ENCODE measurements around the gene TOGARAM2. TPM values are rescaled to one million over a fixed set of nuclear protein-coding genes. Genes with fewer than 3 reads are reported as not detected.
"Not testable (repeated sequence)": the region's sequence is repeated elsewhere in the genome, so short reads cannot be mapped to it uniquely, and the experiment has no call there.

TOGARAM2 gene
- total RNA-seq, 2 experiments from 2014 or later: 5.2 to 5.3 TPM

DNA sequence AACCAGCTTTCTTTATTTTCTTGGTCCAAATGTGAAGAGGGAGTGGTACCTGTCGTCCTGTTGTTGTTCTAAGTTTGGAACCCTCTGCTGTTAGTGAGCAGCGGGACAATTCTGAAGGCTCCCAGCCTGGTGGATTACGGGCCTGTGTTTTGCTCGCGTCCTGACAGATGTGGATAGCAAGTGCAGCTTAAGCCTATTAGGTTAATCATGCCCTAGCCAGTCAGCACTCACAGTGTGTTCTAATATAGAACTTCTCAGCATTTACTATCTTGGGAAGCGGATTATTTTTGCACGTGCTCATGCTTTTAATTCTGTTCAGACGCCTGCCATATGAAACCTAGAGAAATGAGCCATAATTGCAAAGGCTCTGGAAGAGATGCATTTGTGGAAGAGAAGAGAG, 93.3 kb downstream of the TOGARAM2 start, which contains the start of gene PCARE:
Gene PCARE, minus strand, starts transcription at position 113 of the 400 bp plus-strand sequence. CDS start 262 bp downstream, outside the sequence.
- DNase-seq (no peak), ATAC-seq (ENCODE audit: low read depth) (no peak)
- POLR2A ChIA-PET: no interaction called here
- no peak within 1 kb of the TSS for H3K27ac Mint-ChIP-seq
- no peaks in the 10 kb centered on the region for H3K4me1 Mint-ChIP-seq
- no peak within 1 kb of the TSS for H3K4me3 Mint-ChIP-seq
- H3K9me3 Mint-ChIP-seq: peaks cover 1% of the 10 kb centered on the region
- no peaks in the 10 kb centered on the region for H3K36me3 Mint-ChIP-seq
- peaks cover 2% of the 10 kb centered on the region for H3K27me3 Mint-ChIP-seq

DNA sequence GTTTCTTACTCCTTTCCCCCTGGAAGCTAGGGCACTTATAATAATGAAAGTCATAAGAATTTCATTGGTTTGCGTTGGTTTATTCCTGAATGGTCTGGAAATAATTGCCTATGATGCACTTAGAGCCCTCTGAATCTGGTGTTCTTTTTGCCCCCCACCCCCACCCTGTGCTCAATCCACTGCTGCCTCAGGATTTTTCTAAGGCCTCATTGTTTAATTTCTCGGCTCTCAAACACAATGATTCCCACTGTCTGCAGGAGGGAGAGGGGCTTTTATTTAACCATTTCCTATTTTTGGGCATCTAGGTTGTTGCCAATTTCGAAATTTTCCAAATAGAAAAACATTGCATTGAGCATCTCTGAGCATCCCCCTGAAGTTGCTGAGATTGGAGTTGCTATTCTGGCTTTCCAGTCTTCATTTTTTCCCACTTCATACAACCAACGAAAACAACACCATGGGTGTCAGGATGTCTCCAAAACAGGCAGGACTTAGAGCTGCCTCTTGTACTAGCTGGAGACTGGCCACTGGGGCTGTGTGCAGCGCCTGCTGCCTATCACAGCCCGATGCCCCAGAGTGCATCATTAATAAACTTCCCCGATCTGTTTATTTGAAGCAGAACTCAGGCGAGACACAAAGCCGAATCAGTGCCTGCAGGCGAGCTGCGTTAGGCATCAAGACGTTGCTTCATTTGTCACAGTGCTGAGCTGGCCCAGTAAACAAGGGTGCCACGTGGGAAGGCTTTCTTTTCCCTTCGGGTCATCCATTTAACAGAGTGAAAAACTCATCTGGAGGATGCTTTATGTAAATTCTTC, 95.0 kb downstream of the TOGARAM2 start:
- Mint-ChIP-seq H3K27ac (no peak overlapping the region), H3K36me3 (no peaks in the 10 kb centered on the region), H3K27me3 (peaks cover 4% of the 10 kb centered on the region), H3K9me3 (peaks cover 1% of the 10 kb centered on the region), H3K4me1 (no peaks in the 10 kb centered on the region), H3K4me3 (no peak overlapping the region)
- ATAC-seq (ENCODE audit: low read depth) (no peak), DNase-seq (no peak)
- POLR2A ChIA-PET: interaction anchor here (0.9 kb wide), 1 partner anchor 63 kb away, joined by 3 read pairs; no protein-coding TSS in a partner anchor

- DNase-seq: no peak
- Mint-ChIP-seq H3K36me3 (no peaks in the 10 kb centered on the region), H3K27ac (no peak overlapping the region), H3K4me1 (no peaks in the 10 kb centered on the region), H3K4me3 (no peak overlapping the region), H3K27me3 (peaks cover 5% of the 10 kb centered on the region), H3K9me3 (peaks cover 1% of the 10 kb centered on the region)
- ATAC-seq (ENCODE audit: low read depth): no peak
- POLR2A ChIA-PET: no interaction called here
Measured at GRCh38 chr2:29079887-29080286, 98.8 kb downstream of the TOGARAM2 start.

- H3K27ac Mint-ChIP-seq: no peak overlapping the region
- POLR2A ChIA-PET: no interaction called here
- no peak overlapping the region for H3K4me3 Mint-ChIP-seq
Measured at GRCh38 chr2:29080886-29081743, 100.0 kb downstream of the TOGARAM2 start.

GRCh38 chr2:29082804-29083495, 101.9 kb downstream of the TOGARAM2 start:
- Mint-ChIP-seq H3K4me3 (no peak overlapping the region), H3K27me3 (peaks cover 5% of the 10 kb centered on the region), H3K27ac (no peak overlapping the region), H3K9me3 (peaks cover 1% of the 10 kb centered on the region), H3K4me1 (no peaks in the 10 kb centered on the region), H3K36me3 (no peaks in the 10 kb centered on the region)
- DNase-seq: no peak
- POLR2A ChIA-PET: no interaction called here
- no peak for ATAC-seq (ENCODE audit: low read depth)

More at GRCh38 chr2:29080886-29081743, 100.0 kb downstream of the TOGARAM2 start:
- DNase-seq (no peak), ATAC-seq (ENCODE audit: low read depth) (no peak)
- H3K36me3 Mint-ChIP-seq: no peaks in the 10 kb centered on the region
- no peaks in the 10 kb centered on the region for H3K4me1 Mint-ChIP-seq
- peaks cover 5% of the 10 kb centered on the region for H3K27me3 Mint-ChIP-seq
- peaks cover 1% of the 10 kb centered on the region for H3K9me3 Mint-ChIP-seq

DNA sequence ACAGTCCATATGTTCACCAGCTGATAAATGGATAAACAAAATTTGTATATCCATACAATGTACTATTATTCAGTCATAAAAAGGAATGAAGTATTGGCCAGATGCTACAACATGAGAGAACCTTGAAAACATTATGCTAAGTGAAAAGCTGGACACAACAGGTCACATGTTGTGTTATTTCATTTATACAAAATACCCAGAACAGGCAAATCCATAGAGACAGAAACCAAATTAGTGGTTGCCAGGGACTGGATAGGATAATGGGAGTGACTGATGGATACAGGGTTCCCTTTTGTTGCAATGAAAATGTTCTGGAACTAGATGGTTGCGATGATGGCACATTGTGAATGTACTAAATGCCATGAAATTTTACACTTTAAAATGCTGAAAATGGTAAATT, 103.5 kb downstream of the TOGARAM2 start:
- Mint-ChIP-seq H3K27ac (no peak overlapping the region), H3K36me3 (no peaks in the 10 kb centered on the region), H3K4me3 (no peak overlapping the region), H3K4me1 (no peaks in the 10 kb centered on the region), H3K9me3 (no peaks in the 10 kb centered on the region), H3K27me3 (peaks cover 5% of the 10 kb centered on the region)
- POLR2A ChIA-PET: no interaction called here
- no peak for DNase-seq
- ATAC-seq (ENCODE audit: low read depth): no peak

DNA sequence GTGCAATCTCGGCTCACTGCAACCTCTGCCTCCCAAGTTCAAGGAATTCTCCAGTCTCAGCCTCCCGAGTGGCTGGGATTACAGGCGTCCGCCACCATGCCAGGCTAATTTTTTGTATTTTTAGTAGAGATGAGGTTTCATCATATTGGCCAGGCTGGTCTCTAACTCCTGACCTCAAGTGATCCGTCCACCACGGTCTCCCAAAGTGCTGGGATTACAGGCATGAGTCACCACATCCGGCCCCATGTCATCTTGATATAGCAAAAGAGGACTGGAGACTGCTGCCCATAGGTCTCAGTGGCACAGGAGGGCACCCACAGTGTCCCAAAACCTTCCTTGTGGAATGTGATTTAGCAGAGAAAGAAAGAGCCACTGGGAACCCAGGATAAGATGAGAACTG, 109.2 kb downstream of the TOGARAM2 start:
- DNase-seq; H3K27ac Mint-ChIP-seq; POLR2A ChIA-PET; H3K9me3 Mint-ChIP-seq; H3K4me3 Mint-ChIP-seq; ATAC-seq (ENCODE audit: low read depth); H3K4me1 Mint-ChIP-seq; H3K36me3 Mint-ChIP-seq: not testable (repeated sequence)
- peaks cover 11% of the 10 kb centered on the region for H3K27me3 Mint-ChIP-seq

DNA sequence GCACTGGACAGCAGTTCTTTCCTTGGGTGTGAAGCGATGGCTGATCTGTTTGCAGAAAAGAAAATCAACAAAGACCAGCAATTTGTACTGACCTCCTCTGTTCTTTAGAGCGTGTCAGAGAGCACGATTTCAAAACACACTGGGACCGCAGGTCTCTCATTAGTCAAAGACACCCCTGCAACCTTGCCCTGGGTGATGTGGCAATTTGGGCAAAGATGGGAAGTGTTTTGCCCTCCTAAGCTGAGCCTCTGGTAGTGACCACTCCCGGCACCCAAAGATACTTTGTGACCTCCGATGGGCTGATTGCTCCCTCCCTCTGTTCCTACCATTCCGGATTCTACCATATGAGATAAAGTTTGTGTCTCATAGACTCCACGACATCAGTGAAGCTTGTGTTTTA, 115.9 kb downstream of the TOGARAM2 start:
- DNase-seq (no peak), ATAC-seq (ENCODE audit: low read depth) (no peak)
- H3K4me3 Mint-ChIP-seq: no peak overlapping the region
- no peaks in the 10 kb centered on the region for H3K9me3 Mint-ChIP-seq
- H3K4me1 Mint-ChIP-seq: no peaks in the 10 kb centered on the region
- peaks cover 6% of the 10 kb centered on the region for H3K27me3 Mint-ChIP-seq
- no peaks in the 10 kb centered on the region for H3K36me3 Mint-ChIP-seq
- POLR2A ChIA-PET: no interaction called here
- no peak overlapping the region for H3K27ac Mint-ChIP-seq

- ATAC-seq (ENCODE audit: low read depth) (no peak), DNase-seq (no peak)
- Mint-ChIP-seq H3K36me3 (no peaks in the 10 kb centered on the region), H3K4me3 (no peak overlapping the region), H3K27me3 (peaks cover 6% of the 10 kb centered on the region), H3K9me3 (no peaks in the 10 kb centered on the region), H3K27ac (no peak overlapping the region), H3K4me1 (peaks cover 1% of the 10 kb centered on the region)
- POLR2A ChIA-PET: no interaction called here
Measured at GRCh38 chr2:29097569-29097968, 116.5 kb downstream of the TOGARAM2 start.

GRCh38 chr2:29100564-29100963, 119.5 kb downstream of the TOGARAM2 start:
- no peaks in the 10 kb centered on the region for H3K9me3 Mint-ChIP-seq
- H3K4me3 Mint-ChIP-seq: no peak overlapping the region

More at GRCh38 chr2:29100564-29100963, 119.5 kb downstream of the TOGARAM2 start:
- H3K27ac Mint-ChIP-seq: no peak overlapping the region
- POLR2A ChIA-PET: no interaction called here
- peaks cover 3% of the 10 kb centered on the region for H3K4me1 Mint-ChIP-seq
- H3K27me3 Mint-ChIP-seq: peaks cover 6% of the 10 kb centered on the region
- no peaks in the 10 kb centered on the region for H3K36me3 Mint-ChIP-seq
- ATAC-seq (ENCODE audit: low read depth): no peak
- no peak for DNase-seq

Other genes with a start within 250 kb of the TOGARAM2 start
- 100 to 1,000 TPM; 174 to 179 TPM for gene PPP1CB, start 229.5 kb upstream of the TOGARAM2 start, total RNA-seq
- 1 to 10 TPM; 1.4 to 1.9 TPM for gene SPDYA, start 170.5 kb upstream of the TOGARAM2 start, total RNA-seq
- 10 to 100 TPM; 15.1 to 16.0 TPM for gene TRMT61B, start 111.0 kb upstream of the TOGARAM2 start, total RNA-seq
- 10 to 100 TPM; 50.3 to 54.3 TPM for gene WDR43, start 86.6 kb upstream of the TOGARAM2 start, total RNA-seq
- not detected for gene PCARE, start 93.2 kb downstream of the TOGARAM2 start, total RNA-seq
- gene CLIP4, start 134.1 kb downstream of the TOGARAM2 start, total RNA-seq: 10 to 100 TPM; 36.2 to 42.6 TPM